Fibroblast of skin of abdomen (primary cell): ENCODE measurements around the gene SERPINA9.
A peak's percentile ranks its signal among the peaks of the same experiment; 100 is the strongest.
"Not testable (repeated sequence)": the region's sequence is repeated elsewhere in the genome, so short reads cannot be mapped to it uniquely, and the experiment has no call there.

Experiments
- DNase-seq: peaks from one replicate; pipeline ENCODE4 v3.0.0-alpha.2; 2013

The SERPINA9 gene

DNA sequence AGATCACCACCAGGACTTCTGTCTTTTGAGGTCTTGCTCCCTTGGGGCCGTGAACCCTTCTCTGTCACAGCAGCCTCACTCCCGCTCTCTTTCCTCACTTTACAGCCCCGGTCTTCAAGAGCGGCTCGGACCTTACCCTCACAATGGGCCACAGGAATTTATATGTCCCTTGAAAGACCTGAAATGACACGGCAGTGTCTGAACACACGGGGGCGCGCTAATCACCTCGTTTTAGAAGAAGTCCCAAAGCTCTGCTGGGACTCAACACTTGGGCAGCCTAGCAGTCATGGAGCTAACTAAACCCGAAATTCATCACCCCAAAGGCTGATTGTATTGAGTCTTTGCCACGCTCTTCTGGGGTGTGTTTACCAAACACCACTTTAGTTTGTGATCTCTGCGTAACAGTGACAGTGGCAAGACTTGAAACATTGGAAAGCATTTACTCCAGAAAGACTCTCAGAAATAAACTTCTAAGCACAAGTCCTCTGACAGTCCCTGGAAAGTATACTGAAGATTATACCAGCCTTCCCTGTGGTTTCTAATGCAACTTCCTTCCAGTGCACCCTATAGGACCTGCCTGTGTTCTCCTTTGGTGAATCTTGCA, 52.4 kb downstream of the SERPINA9 start:
- DNase-seq = peak; percentile 63

GRCh38 chr14:94421316-94421715, 54.7 kb downstream of the SERPINA9 start:
- no peak for DNase-seq

DNA sequence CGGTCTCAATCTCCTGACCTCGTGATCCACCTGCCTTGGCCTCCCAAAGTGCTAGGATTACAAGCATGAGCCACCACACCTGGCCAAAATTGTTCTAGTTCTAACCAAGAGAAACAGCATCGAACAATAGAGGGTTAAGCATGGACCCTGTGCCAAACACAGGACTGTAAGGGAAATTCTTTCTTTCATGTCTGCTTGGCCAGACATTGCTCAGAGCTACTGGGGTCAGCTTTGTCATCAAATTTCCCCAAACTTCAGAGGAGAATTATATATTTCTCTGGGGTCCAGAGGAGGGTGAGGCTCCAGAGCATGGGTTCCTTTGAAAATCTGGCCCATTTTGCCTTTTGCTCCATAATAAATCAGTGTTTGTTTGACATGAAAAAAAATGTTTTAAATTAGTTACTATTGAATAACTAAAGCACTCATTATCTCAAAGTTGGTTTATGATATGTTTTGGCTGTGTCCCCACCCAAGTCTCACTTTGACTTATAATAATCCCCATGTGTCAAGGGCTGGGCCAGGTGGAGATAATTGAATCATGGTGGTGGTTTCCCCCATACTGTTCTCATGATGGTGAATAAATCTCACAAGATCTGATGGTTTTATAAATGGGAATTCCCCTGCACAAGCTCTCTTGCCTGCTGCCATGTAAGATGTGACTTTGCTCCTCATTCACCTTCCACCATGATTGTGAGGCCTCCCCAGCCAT, 58.3 kb downstream of the SERPINA9 start:
- not testable (repeated sequence) for DNase-seq
